ENCODE data around the gene ARSG. TPM values are rescaled to one million over a fixed set of nuclear protein-coding genes. Genes with fewer than 3 reads are reported as not detected.
A peak's percentile ranks its signal among the peaks of the same experiment; 100 is the strongest.

Gene ARSG
- total and polyA plus RNA-seq, 9 of the 15 experiments (the other 6 are each of a cell fraction or from before 2014, with no cell fraction given): 1.0 to 5.6 (median 1.8) TPM

- TF ChIP-seq MGA (IDR thresholded peaks at IDR 0.05) (peak; percentile 23; the same call in 1 of the 2 replicates), ZNF507 (tag; conservative IDR thresholded peaks at IDR 0.05) (no peak), MEF2D (tag; conservative IDR thresholded peaks at IDR 0.05; ENCODE audit: low read depth) (no peak), HOMEZ (CRISPR knock-in tag; IDR thresholded peaks at IDR 0.05) (no peak), CBFA2T3 (IDR thresholded peaks at IDR 0.05) (peak; percentile 72), SMARCC2 (IDR thresholded peaks at IDR 0.05; ENCODE audit: low read depth) (peak; percentile 29; the same call in 1 of the 2 replicates), KLF6 (CRISPR knock-in tag; IDR thresholded peaks at IDR 0.05; ENCODE audit: borderline replicate concordance) (0 out of 2 replicates have a peak, but pooled peaks have one; percentile 50), NCOA4 (IDR thresholded peaks at IDR 0.05; ENCODE audit: partially characterized antibody) (no peak), KLF1 (tag; IDR thresholded peaks at IDR 0.05) (no peak), TAF1 (IDR thresholded peaks at IDR 0.05; ENCODE audit: control insufficient read depth, extremely low read depth, insufficient read depth, low read length, severe bottlenecking) (peak; percentile 48), CSDE1 (IDR thresholded peaks at IDR 0.05) (no peak), MYBL2 (IDR thresholded peaks at IDR 0.05; ENCODE audit: low read depth) (no peak), MYBL2 (CRISPR knock-in tag; IDR thresholded peaks at IDR 0.05; ENCODE audit: borderline replicate concordance) (no peak), ZNF134 (CRISPR knock-in tag; conservative IDR thresholded peaks at IDR 0.05) (no peak; the same call in 1 of the 2 replicates), WHSC1 (IDR thresholded peaks at IDR 0.05; ENCODE audit: low read length) (no peak)
Measured at GRCh38 chr17:68437979-68438822, 146.9 kb downstream of the ARSG start (continued).
